ENCODE results near the gene MICALL2.

DNA sequence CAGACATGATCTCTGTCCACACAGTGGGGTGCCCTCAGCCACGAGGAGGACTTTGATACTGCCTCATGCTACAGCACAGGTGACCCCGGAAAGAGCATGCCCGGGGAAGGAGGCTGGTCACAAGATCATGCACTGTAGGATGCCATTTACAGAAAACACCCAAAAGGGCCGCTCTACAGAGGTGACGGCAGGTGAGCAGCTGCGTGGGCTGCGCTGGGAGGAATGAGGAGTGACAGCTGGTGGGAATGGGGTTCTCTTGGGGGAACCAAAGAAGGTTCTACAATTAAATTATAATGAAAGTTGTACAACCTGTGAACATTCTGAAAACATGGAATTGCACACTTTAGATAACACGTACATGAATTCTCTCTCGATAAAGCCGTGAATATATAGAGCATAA, 33.0 kb upstream of the MICALL2 start:
- TF ChIP-seq TEAD4 (CRISPR knock-in tag; IDR thresholded peaks at IDR 0.05) (no peak), SP1 (CRISPR knock-in tag; conservative IDR thresholded peaks at IDR 0.05) (no peak), GABPB1 (CRISPR knock-in tag; IDR thresholded peaks at IDR 0.05) (no peak), GRHL2 (CRISPR knock-in tag; IDR thresholded peaks at IDR 0.05; ENCODE audit: insufficient replicate concordance, severe bottlenecking) (no peak), IRF2 (CRISPR knock-in tag; IDR thresholded peaks at IDR 0.05; ENCODE audit: borderline replicate concordance, low read depth) (no peak), CBFB (CRISPR knock-in tag; IDR thresholded peaks at IDR 0.05; ENCODE audit: low read depth) (no peak), ETV6 (CRISPR knock-in tag; IDR thresholded peaks at IDR 0.05) (no peak)
- TF ChIP-seq, protein P1, sequence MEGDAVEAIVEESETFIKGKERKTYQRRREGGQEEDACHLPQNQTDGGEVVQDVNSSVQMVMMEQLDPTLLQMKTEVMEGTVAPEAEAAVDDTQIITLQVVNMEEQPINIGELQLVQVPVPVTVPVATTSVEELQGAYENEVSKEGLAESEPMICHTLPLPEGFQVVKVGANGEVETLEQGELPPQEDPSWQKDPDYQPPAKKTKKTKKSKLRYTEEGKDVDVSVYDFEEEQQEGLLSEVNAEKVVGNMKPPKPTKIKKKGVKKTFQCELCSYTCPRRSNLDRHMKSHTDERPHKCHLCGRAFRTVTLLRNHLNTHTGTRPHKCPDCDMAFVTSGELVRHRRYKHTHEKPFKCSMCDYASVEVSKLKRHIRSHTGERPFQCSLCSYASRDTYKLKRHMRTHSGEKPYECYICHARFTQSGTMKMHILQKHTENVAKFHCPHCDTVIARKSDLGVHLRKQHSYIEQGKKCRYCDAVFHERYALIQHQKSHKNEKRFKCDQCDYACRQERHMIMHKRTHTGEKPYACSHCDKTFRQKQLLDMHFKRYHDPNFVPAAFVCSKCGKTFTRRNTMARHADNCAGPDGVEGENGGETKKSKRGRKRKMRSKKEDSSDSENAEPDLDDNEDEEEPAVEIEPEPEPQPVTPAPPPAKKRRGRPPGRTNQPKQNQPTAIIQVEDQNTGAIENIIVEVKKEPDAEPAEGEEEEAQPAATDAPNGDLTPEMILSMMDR (IDR thresholded peaks at IDR 0.05), result no peak
- TF ChIP-seq, protein P2, sequence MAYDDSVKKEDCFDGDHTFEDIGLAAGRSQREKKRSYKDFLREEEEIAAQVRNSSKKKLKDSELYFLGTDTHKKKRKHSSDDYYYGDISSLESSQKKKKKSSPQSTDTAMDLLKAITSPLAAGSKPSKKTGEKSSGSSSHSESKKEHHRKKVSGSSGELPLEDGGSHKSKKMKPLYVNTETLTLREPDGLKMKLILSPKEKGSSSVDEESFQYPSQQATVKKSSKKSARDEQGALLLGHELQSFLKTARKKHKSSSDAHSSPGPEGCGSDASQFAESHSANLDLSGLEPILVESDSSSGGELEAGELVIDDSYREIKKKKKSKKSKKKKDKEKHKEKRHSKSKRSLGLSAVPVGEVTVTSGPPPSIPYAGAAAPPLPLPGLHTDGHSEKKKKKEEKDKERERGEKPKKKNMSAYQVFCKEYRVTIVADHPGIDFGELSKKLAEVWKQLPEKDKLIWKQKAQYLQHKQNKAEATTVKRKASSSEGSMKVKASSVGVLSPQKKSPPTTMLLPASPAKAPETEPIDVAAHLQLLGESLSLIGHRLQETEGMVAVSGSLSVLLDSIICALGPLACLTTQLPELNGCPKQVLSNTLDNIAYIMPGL (CRISPR knock-in tag; IDR thresholded peaks at IDR 0.05), result no peak
- TF ChIP-seq, protein P3, sequence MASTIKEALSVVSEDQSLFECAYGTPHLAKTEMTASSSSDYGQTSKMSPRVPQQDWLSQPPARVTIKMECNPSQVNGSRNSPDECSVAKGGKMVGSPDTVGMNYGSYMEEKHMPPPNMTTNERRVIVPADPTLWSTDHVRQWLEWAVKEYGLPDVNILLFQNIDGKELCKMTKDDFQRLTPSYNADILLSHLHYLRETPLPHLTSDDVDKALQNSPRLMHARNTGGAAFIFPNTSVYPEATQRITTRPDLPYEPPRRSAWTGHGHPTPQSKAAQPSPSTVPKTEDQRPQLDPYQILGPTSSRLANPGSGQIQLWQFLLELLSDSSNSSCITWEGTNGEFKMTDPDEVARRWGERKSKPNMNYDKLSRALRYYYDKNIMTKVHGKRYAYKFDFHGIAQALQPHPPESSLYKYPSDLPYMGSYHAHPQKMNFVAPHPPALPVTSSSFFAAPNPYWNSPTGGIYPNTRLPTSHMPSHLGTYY (CRISPR knock-in tag; IDR thresholded peaks at IDR 0.05), result no peak
- TF ChIP-seq, protein P4, sequence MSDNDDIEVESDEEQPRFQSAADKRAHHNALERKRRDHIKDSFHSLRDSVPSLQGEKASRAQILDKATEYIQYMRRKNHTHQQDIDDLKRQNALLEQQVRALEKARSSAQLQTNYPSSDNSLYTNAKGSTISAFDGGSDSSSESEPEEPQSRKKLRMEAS (CRISPR knock-in tag; IDR thresholded peaks at IDR 0.05), result no peak
- TF ChIP-seq, protein P5, sequence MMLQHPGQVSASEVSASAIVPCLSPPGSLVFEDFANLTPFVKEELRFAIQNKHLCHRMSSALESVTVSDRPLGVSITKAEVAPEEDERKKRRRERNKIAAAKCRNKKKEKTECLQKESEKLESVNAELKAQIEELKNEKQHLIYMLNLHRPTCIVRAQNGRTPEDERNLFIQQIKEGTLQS (CRISPR knock-in tag; conservative IDR thresholded peaks at IDR 0.05), result no peak
- TF ChIP-seq, protein P6, sequence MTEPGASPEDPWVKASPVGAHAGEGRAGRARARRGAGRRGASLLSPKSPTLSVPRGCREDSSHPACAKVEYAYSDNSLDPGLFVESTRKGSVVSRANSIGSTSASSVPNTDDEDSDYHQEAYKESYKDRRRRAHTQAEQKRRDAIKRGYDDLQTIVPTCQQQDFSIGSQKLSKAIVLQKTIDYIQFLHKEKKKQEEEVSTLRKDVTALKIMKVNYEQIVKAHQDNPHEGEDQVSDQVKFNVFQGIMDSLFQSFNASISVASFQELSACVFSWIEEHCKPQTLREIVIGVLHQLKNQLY (CRISPR knock-in tag; IDR thresholded peaks at IDR 0.05), result no peak
- TF ChIP-seq, protein P7, sequence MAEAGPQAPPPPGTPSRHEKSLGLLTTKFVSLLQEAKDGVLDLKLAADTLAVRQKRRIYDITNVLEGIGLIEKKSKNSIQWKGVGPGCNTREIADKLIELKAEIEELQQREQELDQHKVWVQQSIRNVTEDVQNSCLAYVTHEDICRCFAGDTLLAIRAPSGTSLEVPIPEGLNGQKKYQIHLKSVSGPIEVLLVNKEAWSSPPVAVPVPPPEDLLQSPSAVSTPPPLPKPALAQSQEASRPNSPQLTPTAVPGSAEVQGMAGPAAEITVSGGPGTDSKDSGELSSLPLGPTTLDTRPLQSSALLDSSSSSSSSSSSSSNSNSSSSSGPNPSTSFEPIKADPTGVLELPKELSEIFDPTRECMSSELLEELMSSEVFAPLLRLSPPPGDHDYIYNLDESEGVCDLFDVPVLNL (CRISPR knock-in tag; IDR thresholded peaks at IDR 0.05; ENCODE audit: borderline replicate concordance, low read depth), result no peak
